Measurements from ENCODE around the gene KNTC1.
"Not testable (repeated sequence)": the region's sequence is repeated elsewhere in the genome, so short reads cannot be mapped to it uniquely, and the experiment has no call there.

The KNTC1 gene

GRCh38 chr12:122491991-122492390 is 35.1 kb upstream of the KNTC1 start:
- TF ChIP-seq FEZF1 (tag by site-specific recombination; IDR thresholded peaks at IDR 0.05) (no peak), ZIC2 (tag by site-specific recombination; IDR thresholded peaks at IDR 0.05) (no peak), IKZF3 (tag by site-specific recombination; IDR thresholded peaks at IDR 0.05) (no peak), ZBTB6 (tag by site-specific recombination; IDR thresholded peaks at IDR 0.05) (no peak), KLF16 (tag by site-specific recombination; IDR thresholded peaks at IDR 0.05) (no peak), BCL11B (tag by site-specific recombination; IDR thresholded peaks at IDR 0.05; ENCODE audit: low read depth) (no peak), ZNF747 (tag by site-specific recombination; IDR thresholded peaks at IDR 0.05) (no peak), HOXA7 (CRISPR knock-in tag; IDR thresholded peaks at IDR 0.05; ENCODE audit: borderline replicate concordance) (no peak), ZBTB10 (tag by site-specific recombination; IDR thresholded peaks at IDR 0.05) (no peak)
- TF ChIP-seq, protein P1, sequence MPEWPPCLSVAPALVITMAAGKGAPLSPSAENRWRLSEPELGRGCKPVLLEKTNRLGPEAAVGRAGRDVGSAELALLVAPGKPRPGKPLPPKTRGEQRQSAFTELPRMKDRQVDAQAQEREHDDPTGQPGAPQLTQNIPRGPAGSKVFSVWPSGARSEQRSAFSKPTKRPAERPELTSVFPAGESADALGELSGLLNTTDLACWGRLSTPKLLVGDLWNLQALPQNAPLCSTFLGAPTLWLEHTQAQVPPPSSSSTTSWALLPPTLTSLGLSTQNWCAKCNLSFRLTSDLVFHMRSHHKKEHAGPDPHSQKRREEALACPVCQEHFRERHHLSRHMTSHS (tag by site-specific recombination; IDR thresholded peaks at IDR 0.05) = no peak
- TF ChIP-seq, protein P2, sequence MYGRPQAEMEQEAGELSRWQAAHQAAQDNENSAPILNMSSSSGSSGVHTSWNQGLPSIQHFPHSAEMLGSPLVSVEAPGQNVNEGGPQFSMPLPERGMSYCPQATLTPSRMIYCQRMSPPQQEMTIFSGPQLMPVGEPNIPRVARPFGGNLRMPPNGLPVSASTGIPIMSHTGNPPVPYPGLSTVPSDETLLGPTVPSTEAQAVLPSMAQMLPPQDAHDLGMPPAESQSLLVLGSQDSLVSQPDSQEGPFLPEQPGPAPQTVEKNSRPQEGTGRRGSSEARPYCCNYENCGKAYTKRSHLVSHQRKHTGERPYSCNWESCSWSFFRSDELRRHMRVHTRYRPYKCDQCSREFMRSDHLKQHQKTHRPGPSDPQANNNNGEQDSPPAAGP (tag by site-specific recombination; IDR thresholded peaks at IDR 0.05) = no peak
- TF ChIP-seq, protein P3, sequence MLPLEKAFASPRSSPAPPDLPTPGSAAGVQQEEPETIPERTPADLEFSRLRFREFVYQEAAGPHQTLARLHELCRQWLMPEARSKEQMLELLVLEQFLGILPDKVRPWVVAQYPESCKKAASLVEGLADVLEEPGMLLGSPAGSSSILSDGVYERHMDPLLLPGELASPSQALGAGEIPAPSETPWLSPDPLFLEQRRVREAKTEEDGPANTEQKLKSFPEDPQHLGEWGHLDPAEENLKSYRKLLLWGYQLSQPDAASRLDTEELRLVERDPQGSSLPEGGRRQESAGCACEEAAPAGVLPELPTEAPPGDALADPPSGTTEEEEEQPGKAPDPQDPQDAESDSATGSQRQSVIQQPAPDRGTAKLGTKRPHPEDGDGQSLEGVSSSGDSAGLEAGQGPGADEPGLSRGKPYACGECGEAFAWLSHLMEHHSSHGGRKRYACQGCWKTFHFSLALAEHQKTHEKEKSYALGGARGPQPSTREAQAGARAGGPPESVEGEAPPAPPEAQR (tag by site-specific recombination; IDR thresholded peaks at IDR 0.05) = no peak
- Histone ChIP-seq H3K4me3 (ENCODE audit: low read depth, low read length) (no peak overlapping the region), H3K4me1 (ENCODE audit: control insufficient read depth, insufficient read depth, low read length) (no peaks in the 10 kb centered on the region), H3K36me3 (ENCODE audit: control insufficient read depth in 2 of 2, insufficient read depth in 1 of 2, low read length in 2 of 2) (peaks cover 73 to 74% of the 10 kb centered on the region in 2 experiments), H3K27ac (ENCODE audit: extremely low read depth, low read depth, low read length) (no peak overlapping the region), H3K9me3 (ENCODE audit: control insufficient read depth, insufficient read depth, low read depth, low read length) (no peaks in the 10 kb centered on the region)
- ChIA-PET POLR2A (interaction anchor here (0.5 to 1.0 kb wide), 2 partner anchors 9 to 20 kb away, joined by 3 to 7 read pairs; partner anchors contain the start of gene ZCCHC8), CTCF (interaction anchor here (0.5 to 1.6 kb wide), 2 partner anchors 20 to 156 kb away, joined by 3 to 6 read pairs; no protein-coding TSS in a partner anchor)

DNA sequence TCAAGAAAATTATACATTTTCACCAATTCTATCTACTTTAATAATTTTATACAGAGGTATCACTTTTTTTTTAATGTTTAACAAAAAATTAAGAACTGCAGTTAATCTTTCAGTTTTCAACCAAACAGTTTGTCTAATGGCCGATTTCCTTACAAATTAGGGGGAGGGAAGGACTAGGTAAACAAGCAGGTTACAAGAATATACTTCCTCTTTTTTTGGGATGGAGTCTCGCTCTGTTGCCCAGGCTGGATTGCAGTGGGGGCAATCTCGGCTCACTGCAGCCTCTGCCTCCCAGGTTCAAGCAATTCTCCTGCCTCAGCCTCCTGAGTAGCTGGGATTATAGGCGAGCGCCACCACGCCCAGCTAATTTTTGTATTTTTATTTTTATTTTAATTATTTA is 33.8 kb upstream of the KNTC1 start:
- POLR2A ChIA-PET; H3K4me1 ChIP-seq (ENCODE audit: control insufficient read depth, insufficient read depth, low read length); H3K27ac ChIP-seq (ENCODE audit: extremely low read depth, low read depth, low read length); CTCF ChIA-PET; H3K9me3 ChIP-seq (ENCODE audit: control insufficient read depth, insufficient read depth, low read depth, low read length); H3K4me3 ChIP-seq (ENCODE audit: low read depth, low read length): not testable (repeated sequence)
- peaks cover 64 to 70% of the 10 kb centered on the region in 2 experiments for H3K36me3 ChIP-seq (ENCODE audit: control insufficient read depth in 2 of 2, insufficient read depth in 1 of 2, low read length in 2 of 2)

GRCh38 chr12:122495258-122495657 is 31.8 kb upstream of the KNTC1 start:
- POLR2A ChIA-PET = interaction anchor here (1.2 kb wide), 1 partner anchor 32 kb away, joined by 4 read pairs; the partner anchor contains the start of genes KNTC1 and RSRC2
- CTCF ChIA-PET = interaction anchor here (1.2 kb wide), 1 partner anchor 95 kb away, joined by 3 read pairs; no protein-coding TSS in a partner anchor

More at GRCh38 chr12:122495258-122495657, 31.8 kb upstream of the KNTC1 start:
- Histone ChIP-seq H3K9me3 (ENCODE audit: control insufficient read depth, insufficient read depth, low read depth, low read length) (no peaks in the 10 kb centered on the region), H3K36me3 (ENCODE audit: control insufficient read depth in 2 of 2, insufficient read depth in 1 of 2, low read length in 2 of 2) (peaks cover 47 to 53% of the 10 kb centered on the region in 2 experiments), H3K4me1 (ENCODE audit: control insufficient read depth, insufficient read depth, low read length) (peaks cover 3% of the 10 kb centered on the region; the same call in 1 of the 2 replicates), H3K27ac (ENCODE audit: extremely low read depth, low read depth, low read length) (no peak overlapping the region), H3K4me3 (ENCODE audit: low read depth, low read length) (no peak overlapping the region)
- TF ChIP-seq BCL11B (tag by site-specific recombination; IDR thresholded peaks at IDR 0.05; ENCODE audit: low read depth) (no peak), ZNF501 (tag by site-specific recombination; IDR thresholded peaks at IDR 0.05) (no peak), ZNF473 (tag by site-specific recombination; IDR thresholded peaks at IDR 0.05) (no peak), SCRT2 (tag by site-specific recombination; IDR thresholded peaks at IDR 0.05) (no peak), ZNF449 (tag by site-specific recombination; IDR thresholded peaks at IDR 0.05) (no peak), ZNF121 (tag by site-specific recombination; IDR thresholded peaks at IDR 0.05) (peak; percentile 54; the same call in 1 of the 2 replicates), ZNF660 (tag by site-specific recombination; IDR thresholded peaks at IDR 0.05) (no peak)
- TF ChIP-seq, protein P4, sequence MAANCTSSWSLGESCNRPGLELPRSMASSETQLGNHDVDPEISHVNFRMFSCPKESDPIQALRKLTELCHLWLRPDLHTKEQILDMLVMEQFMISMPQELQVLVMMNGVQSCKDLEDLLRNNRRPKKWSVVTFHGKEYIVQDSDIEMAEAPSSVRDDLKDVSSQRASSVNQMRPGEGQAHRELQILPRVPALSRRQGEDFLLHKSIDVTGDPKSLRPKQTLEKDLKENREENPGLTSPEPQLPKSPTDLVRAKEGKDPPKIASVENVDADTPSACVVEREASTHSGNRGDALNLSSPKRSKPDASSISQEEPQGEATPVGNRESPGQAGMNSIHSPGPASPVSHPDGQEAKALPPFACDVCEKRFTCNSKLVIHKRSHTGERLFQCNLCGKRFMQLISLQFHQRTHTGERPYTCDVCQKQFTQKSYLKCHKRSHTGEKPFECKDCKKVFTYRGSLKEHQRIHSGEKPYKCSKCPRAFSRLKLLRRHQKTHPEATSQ (tag by site-specific recombination; IDR thresholded peaks at IDR 0.05) = no peak
